COLO829 (cell line): ENCODE measurements around the gene VILL.
A peak's percentile ranks its signal among the peaks of the same experiment; 100 is the strongest.
"Not testable (repeated sequence)": the region's sequence is repeated elsewhere in the genome, so short reads cannot be mapped to it uniquely, and the experiment has no call there.

ENCODE experiments used
- DNase-seq: peaks from one replicate; pipeline ENCODE4 v3.0.0; 2012; ENCODE audit warnings: low spot score

The VILL gene

DNA sequence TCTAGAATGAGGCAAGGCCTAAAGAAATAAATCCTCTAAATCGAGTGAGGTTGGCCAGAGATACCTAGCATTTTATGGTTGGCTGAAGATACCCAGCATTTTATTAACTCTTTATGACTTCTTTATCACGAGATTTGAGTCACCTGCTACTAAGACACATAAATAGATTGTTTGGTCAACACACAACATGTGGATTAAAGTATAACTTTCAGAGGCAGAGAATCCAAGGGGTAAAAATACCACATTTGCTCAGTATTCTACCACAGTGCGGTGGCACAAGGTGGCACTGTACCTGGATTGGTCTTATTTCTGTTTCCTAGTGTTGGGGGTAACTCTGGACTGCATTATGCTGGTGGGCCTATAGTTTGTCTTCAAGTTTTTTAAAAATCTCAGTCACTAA lies 27.0 kb upstream of the VILL start:
- no peak for DNase-seq

DNA sequence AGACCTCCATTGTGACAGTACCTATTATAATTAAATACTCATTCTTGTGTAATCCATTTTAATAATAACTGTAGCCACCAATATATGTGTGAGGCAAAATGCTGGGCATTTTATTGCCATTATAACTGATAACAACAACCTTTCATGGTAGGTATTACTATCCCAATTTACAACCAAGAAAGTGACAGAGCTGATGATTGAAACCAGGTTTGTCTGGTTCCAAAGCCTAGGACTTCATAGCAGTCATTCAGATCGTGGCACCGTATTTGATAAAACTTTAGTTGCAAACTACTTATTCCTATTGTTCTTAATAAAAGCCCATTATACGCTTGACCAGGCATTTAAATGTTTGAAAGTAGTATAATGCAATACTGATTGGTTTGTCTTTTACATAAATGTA lies 26.4 kb upstream of the VILL start:
- no peak for DNase-seq

DNA sequence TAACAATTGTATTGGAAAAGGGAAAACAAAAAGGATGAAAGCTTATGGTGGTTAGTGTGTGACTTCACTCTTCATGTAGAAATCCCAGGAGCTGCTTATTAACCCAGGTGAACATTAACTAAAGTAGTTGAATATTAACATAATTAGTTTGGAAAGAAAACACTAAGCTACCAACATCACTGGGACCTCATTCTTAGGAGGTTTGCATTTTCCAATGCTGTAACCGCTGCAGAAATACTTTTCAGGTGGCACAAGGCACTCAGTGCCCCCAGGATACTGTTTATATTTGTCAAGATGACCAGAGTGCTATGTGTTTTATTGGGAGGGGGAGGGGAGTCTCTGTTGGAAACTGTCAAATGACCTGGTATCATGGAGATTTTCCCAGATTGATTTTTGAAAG lies 25.9 kb upstream of the VILL start:
- DNase-seq = no peak

DNA sequence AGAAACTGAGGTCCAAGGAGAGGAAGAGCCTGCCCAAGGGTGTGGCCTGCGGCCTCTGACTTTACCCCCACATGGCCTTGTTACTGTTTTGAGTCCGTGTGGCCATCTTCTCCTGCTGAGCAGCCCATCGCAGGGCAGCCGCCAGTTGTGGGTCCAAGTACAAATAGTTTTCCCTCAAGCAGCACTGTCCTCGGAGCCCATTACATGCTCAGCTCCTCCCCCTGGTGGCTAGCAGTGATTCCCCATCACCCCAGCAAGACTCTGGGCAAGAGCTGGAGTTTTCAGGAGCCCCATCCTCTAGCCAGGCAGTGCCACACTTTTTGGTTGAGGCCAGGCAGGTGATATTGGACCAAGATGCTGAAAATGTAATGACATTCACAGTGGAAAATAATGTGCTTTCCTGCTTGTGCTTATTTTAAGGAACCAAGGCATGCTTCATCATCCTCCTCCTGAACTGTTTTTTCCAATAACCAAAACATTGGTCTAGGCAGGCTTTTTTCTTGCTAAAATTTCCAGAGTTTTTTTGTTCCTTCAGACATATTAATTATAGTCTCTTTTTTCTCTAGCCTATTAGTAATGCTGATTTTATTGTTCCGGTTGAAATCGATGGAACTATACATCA lies 23.2 kb upstream of the VILL start:
- peak; percentile 81 for DNase-seq

DNA sequence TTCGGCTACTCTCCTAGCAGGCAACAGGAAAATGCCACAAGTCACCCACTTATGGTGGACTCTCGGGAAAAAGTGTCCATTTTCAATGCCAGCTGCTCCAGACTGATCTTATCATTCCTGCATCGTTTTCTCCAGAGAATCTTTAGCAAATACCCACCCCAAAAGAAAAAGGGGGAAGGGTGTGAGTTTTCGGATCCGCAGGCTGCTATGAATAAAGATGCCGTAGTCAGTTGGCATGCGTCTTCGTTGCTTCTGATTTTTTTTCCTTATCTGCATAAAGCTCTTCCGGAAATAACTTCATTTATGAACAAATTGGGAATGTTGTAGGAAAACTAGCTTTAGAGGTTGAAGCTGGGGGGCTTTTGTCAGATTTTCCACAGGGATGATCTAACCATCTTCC lies 22.4 kb upstream of the VILL start:
- DNase-seq = no peak

DNA sequence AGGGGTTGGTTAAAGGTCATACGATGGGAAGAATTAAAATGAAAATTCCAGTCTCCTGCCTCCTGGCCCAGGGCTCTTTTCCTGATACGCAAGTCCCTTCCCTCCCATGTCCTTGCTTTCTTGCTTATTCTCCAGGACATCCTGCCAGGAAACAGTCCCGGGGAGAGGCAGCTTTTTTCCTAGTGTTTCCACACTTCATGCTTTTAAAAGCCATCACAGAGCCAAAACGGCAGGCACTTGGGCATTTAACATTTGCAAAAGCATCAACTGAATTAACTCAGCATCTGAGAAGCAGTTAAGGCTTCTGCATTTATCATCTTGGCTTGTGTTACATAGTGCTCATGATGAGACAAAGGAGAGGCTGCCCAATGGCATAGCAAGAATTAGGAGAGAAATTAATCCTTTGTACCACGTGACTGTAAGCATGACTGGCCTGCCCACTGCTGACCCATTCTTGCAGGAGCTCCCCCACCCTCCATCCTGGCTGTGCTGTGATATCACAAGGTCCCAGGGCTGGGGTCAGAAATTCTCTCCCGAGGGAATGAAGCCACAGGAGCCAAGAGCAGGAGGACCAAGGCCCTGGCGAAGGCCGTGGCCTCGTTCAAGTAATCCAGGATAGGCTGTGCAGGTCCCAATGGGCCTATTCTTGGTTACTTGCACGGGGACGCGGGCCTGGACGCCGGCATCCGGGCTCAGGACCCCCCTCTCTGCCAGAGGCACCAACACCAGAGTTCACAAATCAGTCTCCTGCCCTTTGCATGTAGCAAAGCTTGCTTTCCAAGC lies 21.6 kb upstream of the VILL start:
- DNase-seq = no peak

DNA sequence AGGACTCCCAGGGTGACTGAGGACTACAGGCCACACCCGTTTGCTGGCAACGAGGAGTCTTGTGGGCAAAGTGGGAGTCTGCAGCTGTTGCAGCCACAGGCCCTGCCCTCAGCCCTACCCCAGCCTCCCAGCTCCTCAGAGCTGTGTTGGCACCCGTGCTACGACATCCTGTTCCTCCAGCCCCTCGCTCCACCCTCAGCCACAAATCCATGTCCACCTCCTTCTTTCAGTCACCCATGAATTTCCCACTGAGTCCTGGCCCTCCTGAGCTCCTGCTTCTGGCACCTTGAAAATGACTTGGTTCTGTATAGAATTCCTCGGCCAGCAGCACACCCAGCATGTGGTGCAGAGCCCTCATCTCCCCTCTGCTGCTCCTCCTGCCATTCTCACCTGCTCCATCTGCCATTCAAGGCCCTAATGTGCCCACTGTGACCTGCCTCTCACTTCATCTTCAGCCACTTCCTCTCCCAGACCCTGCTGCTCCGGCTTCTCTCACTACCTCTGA lies 20.9 kb upstream of the VILL start:
- DNase-seq = no peak

DNA sequence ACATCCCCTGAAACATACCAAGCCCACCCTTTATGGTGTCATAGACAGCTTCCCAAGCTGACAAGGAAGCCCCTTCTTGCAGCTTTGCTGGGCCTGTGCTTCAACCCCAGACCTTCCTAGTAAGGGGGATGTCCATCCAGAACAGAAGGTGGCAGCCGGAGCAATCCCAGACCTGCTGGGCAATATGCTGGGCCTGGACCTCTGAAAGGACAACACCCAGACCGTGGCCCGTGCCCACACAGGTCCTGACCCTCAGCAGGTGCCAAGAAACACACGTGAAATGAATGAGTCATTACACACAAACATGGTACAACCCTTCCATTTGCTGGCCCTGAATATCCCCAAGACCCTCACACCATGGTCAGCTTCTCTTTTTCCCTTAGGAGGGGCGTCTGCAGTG lies 19.8 kb upstream of the VILL start:
- no peak for DNase-seq

DNA sequence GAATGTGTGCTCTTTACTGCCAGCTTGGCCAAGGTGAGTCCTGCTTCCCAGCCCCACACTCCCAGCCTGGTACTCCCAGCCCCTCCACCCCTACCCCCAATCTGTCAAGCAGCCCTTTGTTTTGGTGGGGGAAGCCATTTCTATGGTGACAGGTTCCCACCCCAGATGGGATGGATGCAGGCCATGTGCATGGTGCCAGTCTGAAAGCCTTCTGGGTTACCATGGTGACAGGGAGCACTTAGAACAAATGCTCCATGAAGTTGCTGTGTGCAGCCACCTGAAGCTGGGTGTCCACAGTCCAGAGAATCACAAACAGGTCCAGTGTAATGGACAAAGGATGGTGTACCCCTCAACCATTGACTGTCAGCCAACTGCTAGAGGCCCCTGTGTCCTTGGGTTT lies 19.1 kb upstream of the VILL start:
- no peak for DNase-seq

DNA sequence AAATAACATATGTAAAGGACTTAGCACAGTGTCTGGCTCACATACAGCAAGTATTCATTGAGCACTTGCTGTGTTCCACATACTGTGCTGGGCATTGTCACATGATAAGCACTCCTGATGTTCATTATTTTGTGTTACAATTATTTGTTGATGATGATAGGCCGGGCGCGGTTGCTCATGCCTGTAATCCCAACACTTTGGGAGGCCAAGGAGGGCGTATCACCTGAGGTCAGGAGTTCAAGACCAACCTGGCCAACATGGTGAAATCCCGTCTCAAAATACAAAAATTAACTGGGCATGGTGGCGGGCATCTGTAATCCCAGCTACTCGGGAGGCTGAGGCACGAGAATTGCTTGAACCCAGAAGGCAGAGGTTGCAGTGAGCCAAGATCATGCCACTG lies 18.5 kb upstream of the VILL start:
- DNase-seq = not testable (repeated sequence)

DNA sequence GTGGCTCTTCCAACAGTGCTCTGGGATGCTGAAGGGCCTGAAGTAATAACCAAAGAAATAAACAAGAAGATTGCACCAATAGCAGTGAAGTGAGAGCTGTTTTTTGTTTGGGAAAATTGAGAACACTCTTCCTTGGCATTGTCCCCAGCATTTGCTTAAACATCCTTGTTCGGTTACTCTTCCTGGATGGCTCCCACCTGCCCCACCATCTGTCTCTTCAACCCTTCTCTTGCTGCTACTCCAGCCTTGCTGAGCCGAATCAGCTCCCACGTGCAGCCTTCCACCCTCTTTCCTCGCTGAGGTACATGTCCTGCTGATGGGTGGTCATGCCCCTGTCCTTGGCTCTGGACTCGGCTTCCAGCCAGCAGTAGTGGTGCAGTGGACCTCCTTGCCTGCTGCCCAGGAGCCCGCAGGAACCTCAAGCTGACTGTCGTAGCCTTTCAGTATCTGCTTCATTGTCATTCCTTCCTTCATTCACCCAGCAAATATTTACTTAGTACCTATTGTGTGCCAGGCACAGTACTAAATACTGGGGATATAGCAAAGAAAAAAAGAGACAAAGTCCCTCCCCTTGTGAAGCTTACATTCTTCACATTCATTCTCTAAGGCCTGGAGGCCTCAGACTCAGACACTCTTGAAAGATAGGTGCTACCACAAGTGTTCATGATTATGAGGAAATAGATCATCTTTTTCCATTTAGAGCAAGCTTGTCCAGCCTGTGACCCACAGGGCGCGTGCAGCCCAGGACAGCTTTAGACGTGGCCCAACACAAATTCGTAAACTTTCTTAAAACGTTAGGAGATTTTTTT lies 17.1 kb upstream of the VILL start:
- DNase-seq = no peak

DNA sequence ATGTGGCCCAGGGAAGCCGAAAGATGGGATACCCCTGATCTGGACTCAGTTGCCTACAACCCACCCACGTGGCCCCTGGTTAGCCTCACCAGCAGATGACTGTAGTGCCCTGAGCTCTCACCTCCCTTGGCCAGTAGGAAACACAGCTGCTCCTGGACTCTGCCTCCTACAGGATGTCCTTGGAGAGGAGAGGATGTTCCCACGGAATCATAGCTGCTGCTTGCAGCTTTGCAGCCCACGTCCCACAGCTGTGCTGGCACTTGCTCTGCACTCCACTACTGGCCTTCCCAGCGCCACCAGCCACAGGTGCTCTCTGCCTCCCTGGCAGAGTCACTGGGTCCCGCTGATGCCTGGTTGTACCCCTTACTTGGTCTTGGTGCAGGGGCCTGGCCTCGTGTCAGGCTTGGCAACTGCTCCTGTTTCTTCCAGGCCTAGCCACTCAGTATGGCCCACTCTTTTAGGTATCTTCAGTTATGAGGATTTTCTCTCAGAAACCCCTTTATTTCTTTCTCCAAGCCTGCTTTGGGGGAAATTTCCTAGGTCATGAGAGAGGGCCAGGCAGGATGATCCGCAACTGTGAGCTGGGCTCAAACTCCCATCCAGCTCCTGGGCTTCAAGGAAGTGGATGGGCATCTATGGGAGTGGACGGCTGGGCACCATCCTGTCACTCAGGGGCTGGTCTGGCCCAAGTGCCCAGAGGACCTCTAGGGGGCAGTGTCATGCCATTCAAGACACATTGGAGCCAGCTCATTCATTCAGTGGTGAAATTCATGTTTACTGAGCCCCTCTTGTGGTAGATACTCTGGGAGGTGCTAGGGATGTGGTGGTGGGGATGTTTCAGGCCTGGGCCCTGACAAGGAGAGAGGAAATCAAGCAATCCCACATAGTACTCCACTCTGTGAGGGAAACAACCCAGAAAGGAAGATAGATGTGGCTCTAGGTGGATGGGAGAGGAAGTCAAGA lies 16.2 kb upstream of the VILL start:
- peak; percentile 86 for DNase-seq

DNA sequence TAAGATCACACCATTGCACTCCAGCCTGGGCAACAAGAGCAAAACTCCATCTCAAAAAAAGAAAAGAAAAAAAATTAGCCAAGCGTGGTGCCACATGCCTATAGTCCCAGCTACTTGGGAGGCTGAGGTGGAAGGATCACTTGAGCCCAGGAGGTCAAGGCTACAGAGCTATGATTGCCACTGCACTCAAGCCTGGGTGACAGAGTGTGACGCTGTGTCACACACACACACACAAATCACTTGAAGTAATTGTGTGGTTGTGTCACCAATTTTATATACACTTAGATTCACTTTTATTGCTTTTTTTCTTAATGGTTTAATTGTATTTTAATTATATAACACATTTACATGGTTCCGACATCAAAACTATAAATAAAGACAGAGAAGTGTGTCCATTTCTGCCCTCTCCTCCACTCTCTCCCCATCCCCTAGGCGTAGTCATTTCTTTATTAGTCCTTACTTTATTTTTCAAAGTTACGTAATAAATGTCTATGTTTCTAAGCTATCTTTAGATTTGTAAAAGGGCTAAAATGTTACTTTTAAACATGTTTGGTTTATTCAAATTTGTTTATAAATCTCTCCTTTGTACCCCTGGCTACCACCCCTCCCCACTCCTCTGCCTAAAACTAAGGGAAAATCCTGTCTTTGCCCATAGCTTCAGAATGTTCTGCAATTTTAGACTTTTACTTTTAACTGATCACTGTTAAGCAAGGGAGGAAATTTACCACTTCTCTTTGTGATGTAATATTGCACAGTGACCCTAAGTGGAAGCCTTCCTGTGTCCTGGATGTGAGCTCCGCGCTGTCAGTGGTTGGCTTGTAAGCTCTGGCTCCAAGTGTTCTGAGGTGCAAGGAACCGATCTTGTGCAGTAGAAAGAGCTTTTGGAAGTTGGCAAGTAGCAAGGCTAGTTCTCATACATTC lies 10.8 kb upstream of the VILL start:
- DNase-seq = no peak

DNA sequence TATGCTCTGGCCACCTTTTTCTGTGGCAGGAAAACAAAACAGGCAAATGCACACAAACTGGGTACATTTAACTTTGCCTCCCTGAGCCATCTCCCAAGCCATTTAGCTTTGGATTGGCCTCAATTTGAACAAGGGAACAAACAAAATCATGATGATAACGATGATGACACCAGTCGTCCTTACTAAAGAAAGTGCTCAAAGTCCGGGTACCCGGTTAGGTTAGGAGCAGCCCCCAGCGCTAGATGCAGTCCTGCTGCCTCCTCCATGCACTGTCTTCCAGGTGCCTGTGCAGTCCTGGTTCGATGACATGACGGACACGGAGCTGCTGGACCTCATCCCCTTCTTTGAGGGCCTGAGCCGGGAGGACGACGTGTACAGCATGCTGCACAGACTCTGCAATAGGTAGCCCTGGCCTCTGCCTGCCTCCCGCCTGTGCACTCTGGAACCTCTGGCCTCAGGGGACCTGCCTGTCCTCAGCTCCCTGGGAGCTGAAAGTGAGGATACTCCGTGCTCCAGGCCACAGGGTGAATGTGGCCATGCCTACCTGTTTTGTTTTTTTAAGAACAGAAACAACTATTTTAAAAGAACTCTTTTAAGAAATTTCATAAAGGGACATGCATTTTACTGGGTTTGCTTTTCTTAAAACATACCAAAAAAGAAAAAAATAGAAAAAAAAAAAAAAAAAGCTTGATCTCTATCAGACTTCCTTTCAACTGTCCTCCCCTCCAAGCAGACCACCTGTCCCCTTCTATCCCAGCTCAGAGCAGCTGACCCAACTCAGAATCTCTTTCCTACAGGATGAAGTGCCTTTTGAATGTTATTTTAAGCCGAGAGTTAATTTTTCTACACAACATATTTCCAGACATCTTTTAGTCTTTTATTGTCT lies 9.9 kb upstream of the VILL start:
- DNase-seq = no peak

DNA sequence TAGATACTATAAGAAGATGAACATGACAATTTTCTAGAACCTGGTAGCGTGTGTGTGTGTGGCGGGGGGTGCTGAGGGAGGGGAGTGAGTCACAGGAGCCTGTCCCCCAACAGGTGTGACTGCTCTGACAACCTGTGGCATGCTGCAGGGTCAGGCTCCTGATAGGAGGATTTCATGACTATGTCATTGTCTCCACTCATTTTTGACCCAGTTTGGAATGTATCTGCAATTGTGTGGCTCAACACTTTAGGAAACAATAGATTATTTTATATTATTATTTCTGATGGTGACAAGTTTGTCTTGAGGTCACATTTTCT lies 9.3 kb upstream of the VILL start:
- no peak for DNase-seq

DNA sequence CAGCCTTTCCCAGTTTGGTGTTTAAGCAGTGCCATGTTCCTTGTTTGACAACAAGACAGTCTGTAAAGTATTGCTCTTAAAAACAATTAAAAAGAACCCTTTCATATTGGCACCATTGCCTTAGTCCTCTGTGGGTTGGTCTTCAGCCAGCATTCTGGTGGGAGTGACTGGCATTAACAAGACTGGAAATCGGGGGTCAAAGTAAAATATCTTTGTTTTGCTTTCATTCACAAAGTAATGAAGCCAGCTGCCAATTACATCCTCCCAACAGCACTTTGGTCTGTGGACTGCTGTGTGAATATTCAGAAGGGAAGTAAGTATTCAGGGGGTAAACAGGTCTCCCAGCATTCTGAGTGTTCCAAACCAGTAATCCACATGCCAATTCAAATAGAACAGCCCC lies 8.3 kb upstream of the VILL start:
- DNase-seq = no peak

DNA sequence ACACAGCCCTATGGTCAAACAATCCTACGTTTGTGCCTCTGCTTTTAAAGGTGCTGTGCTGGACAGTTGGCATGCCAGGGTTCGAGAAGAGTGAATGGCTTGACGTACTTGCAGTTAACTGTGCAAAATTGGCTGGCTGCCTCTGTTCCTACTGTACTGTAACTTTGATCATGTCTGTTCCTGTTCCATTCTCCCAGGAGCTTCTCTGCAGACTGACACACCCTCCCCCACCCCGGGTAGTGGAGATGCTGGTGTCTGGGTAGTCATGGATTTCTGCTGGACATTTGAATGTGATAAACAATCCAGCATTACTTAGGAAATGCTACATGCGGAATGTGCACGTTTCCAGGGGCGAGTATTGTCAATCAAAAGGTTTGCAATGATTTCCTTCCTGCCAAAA lies 6.5 kb upstream of the VILL start:
- DNase-seq = no peak

DNA sequence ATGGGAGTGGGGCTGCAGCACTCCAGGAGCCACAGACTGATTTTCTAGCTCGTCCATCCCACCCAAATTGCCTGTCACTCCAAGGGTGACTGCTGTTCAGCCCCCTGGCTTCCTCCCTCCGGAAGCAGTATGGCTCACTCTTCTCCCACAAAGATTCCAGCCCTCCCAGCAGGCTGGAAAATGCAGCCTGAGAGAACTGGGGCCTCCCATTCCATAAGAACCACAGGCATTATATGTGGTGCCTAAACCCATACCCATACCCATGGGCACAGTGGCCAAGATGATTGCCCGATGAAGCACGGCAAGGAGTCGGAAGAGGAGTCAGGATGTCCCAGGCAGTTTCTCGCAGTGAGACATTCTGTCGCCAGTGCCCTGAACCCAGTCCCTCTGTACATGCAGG lies 6.0 kb upstream of the VILL start:
- DNase-seq = no peak

DNA sequence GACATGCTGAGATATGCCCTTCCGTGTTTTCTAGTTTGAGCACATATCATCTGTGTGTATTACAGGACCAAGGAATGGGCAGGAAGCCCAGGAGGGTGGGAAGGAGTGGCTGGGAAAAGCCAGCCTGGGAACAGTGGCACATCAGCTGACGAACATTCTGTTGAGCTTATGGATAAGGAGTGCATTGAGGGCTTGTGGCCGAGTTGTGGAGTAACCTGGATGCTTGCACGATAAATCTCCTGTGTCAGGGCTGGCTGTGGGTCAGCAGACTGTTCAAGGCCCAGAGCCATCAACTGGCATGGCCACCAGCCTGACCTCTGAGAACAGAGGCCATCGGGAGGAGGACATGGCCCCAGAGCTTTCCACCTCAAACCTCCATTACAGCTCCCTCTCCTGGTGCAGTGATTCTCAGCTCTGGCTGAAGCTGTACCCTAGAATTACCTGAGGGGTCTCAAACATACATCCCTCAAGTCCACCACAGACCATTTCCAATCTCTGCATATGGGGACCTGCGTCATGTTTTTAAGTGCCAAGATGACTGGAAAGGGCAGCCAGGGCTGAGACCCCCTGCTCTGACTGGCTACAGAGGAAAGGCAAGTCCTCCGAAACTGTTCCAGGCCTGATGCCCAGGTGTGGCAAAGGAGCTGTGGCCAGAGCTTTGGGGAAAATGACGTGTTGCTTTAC lies 4.8 kb upstream of the VILL start:
- DNase-seq = no peak
